ENCODE data around the gene TUNAR. TPM values are rescaled to one million over a fixed set of nuclear protein-coding genes. Genes with fewer than 3 reads are reported as not detected.

The TUNAR gene
- total RNA-seq, 1 donor, result not detected

DNA sequence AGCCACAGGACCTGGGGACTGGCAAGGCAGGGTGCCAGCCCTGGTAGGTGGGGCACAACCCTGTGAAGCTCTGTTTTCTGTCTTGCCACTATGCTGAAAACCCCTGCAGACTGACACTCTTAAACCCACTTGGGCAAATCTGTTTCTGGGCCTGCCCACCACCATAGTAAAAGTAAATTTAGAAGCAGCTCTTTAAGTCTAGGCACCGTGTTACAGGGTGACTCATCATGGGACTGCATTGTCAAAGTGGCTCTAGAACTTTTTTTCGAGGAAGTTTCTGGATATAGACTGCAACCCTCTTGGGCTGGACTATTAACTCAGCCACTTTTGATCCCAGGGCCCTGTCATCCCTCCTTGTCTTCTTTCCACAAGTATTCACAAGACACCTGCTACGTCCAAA, 7.7 kb downstream of the TUNAR start:
- DNase-seq (ENCODE audit: low read depth), result no peak
- TF ChIP-seq, protein P1, sequence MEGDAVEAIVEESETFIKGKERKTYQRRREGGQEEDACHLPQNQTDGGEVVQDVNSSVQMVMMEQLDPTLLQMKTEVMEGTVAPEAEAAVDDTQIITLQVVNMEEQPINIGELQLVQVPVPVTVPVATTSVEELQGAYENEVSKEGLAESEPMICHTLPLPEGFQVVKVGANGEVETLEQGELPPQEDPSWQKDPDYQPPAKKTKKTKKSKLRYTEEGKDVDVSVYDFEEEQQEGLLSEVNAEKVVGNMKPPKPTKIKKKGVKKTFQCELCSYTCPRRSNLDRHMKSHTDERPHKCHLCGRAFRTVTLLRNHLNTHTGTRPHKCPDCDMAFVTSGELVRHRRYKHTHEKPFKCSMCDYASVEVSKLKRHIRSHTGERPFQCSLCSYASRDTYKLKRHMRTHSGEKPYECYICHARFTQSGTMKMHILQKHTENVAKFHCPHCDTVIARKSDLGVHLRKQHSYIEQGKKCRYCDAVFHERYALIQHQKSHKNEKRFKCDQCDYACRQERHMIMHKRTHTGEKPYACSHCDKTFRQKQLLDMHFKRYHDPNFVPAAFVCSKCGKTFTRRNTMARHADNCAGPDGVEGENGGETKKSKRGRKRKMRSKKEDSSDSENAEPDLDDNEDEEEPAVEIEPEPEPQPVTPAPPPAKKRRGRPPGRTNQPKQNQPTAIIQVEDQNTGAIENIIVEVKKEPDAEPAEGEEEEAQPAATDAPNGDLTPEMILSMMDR (IDR thresholded peaks at IDR 0.05; ENCODE audit: insufficient read depth, low read length), result no peak
- H3K4me3 ChIP-seq (ENCODE audit: low read depth, low read length), result no peak overlapping the region

DNA sequence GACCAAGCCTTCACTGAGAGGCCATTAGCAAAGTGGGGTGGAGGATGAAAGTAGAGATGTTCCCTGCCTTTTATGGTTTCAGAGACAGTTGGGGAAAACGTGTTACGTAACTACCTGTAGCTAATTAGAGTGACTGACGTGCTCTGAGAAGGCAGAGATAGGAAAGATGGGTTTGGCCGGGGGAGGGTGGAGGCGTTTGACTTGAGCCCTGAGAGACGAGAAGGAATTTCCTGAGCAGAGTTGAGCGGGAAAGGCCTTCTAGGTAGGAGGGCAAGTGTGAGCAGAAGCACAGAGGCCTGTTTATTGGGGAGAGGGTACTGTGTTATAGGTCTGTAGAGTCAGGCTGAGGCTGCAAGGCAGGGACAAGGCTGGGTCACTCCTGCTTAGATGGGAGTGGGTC, 8.6 kb downstream of the TUNAR start:
- no peak overlapping the region for H3K4me3 ChIP-seq (ENCODE audit: low read depth, low read length)
- TF ChIP-seq, protein P1 (IDR thresholded peaks at IDR 0.05; ENCODE audit: insufficient read depth, low read length), result no peak
- no peak for DNase-seq (ENCODE audit: low read depth)

DNA sequence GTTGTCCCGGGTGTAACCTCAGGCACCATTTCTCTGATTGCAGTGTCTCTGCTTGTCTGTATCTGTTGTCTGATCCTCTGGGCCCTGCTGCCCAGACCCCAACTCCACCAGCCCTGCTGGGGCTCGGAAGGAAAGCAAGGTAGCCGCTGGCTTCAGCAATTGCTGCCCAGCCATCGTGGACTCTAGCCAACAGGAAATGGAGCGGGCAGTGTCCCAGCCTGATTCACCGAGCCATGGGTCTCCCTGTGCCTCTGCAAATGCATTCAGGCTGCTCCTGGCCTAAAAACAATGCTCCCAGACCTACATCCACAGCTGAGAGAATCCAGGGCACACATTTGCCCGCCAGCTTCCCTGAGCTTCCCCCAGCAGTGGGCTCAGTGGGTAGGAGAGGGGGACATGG, 9.2 kb downstream of the TUNAR start:
- TF ChIP-seq, protein P1 (IDR thresholded peaks at IDR 0.05; ENCODE audit: insufficient read depth, low read length), result no peak
- no peak for DNase-seq (ENCODE audit: low read depth)
- H3K4me3 ChIP-seq (ENCODE audit: low read depth, low read length), result no peak overlapping the region

DNA sequence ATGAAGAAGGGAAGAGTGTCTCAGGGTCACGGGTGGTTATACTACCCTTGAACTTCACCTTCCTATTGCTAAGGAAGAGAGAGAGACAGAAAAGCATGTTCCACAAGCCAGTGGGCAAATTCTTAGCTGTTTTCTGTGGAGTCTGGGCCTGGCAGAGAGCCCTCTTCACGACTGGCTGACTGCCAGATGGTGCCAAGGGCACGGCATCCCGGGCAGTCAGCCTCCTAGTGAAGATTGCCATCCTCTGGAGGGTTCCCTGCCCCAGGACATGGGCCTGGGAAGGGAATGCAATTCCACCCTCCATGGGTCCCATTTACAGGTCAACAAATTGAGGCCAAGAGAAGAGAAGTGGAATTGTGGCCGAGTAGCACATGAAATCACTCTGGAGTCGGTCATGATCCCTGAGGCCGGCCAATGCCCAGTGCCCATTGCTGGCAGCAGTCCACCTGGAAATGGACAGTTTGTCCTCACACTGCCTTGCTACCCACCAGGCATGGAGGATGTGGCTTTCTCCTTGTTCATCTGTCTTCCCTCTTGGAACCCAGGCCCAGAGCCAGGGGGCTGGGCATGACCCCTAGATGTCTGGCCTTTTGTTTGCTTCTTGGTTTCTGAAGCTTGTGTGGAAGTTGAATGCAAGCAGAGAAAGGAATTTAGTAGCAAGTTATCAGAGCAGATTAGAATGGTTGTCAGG, 9.9 kb downstream of the TUNAR start:
- TF ChIP-seq, protein P1 (IDR thresholded peaks at IDR 0.05; ENCODE audit: insufficient read depth, low read length), result no peak
- no peak for DNase-seq (ENCODE audit: low read depth)
- no peak overlapping the region for H3K4me3 ChIP-seq (ENCODE audit: low read depth, low read length)

DNA sequence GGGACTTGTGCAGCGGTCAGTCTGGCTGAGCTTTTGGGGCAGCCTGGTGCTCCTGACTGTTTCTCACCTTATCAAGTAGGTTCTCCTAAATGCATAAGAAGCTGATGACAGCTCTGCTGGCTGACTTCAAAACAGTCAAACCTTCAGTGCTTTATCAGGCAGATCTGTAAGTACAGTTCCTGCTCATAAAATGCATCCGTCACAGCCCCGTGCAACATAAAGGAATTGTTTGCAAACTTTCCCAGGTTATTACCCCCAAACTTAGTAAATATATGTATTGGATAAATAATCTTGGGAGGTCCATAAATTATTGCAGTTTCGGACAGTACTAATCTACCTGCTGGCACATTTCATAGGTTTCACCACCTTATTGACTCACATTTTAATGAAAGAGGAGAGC, 10.7 kb downstream of the TUNAR start:
- TF ChIP-seq, protein P1 (IDR thresholded peaks at IDR 0.05; ENCODE audit: insufficient read depth, low read length), result no peak
- H3K4me3 ChIP-seq (ENCODE audit: low read depth, low read length), result no peak overlapping the region
- no peak for DNase-seq (ENCODE audit: low read depth)

DNA sequence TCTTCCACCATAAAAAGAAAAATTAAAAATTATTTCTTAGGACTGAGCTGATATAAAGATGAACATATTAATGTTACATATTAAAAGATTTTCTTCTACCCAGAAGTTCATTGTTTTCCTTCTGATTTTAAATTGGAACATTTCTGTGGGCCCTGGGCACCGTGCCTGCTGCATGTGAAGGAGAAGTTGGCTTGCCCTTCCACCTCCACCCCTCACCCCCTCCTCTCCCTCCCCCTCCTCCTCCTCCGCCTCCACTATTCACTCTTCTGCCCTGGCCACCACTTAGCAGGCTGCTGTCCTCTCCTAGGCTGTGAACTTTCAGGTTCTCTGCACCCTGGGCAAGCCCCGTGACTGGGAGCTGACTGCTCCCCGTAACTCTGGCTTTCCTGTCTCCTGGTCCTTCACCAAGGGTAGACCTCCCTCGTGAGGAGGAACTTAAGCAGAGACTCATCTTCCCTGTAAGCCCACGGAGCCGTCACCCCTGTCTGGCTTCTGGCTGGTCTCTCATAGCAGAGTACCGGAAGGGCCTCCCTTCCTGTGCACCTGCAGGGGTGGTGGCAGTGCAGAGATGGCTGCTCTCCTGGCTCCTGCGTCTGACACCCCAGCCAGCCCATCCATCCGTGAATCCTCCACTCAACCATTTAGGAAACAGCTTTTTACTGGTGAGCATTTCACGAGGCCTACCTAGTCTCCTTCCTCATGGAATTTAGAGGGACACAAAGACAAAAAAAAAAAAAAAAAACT, 12.8 kb downstream of the TUNAR start:
- TF ChIP-seq, protein P1 (IDR thresholded peaks at IDR 0.05; ENCODE audit: insufficient read depth, low read length), result no peak
- no peak for DNase-seq (ENCODE audit: low read depth)
- H3K4me3 ChIP-seq (ENCODE audit: low read depth, low read length), result no peak overlapping the region
